Pancreas (tissue), 10 donors: Measurements from ENCODE around the gene IGSF1. TPM values are rescaled to one million over a fixed set of nuclear protein-coding genes. Genes with fewer than 3 reads are reported as not detected.

ENCODE experiments used
- ATAC-seq, 4 donors: fragments of 200-7000 bp; cut with Tn5 transposase; one replicate each; pipeline versions ENCODE4 v1.8.0 to v1.9.1; 2020; ENCODE audit warnings: mild to moderate bottlenecking in 4 of 4, moderate library complexity in 4 of 4
- DNase-seq, 6 donors: peaks; one replicate each; pipeline ENCODE4 v3.0.0-alpha.2; 2020
- FAIRE-seq: peaks from 2 replicates; lab custom pipeline; 2012; peaks lifted over from hg19 to GRCh38; lab: Jason Lieb, UNC
- H3K27ac ChIP-seq, 4 donors: fragments of 200-600 bp; sonication (generic); 1 replicate in 3 of 4; 2 replicates in 1 of 4; pipeline versions ENCODE4 v1.5.0 to v1.8.0; 2020
- H3K27me3 ChIP-seq, 4 donors: fragments of 200-600 bp; one replicate each; pipeline ENCODE4 v1.8.0; 2021
- H3K36me3 ChIP-seq, 3 donors: fragments of 200-600 bp; sonication (generic) in 1 of 3; one replicate each; pipeline versions ENCODE4 v1.5.0 to v1.8.0; 2020 to 2021
- H3K4me1 ChIP-seq, 3 donors: fragments of 200-600 bp; one replicate each; pipeline ENCODE4 v1.8.0; 2021
- H3K4me3 ChIP-seq, 4 donors: fragments of 200-600 bp; sonication (generic) in 2 of 4; one replicate each; pipeline versions ENCODE4 v1.5.0 to v1.8.0; 2020 to 2021
- H3K9me3 ChIP-seq, 4 donors: fragments of 200-600 bp; one replicate each; pipeline ENCODE4 v1.8.0; 2021
- CTCF ChIP-seq, 4 donors: fragments of 200-600 bp; sonication (generic) in 3 of 4; IDR thresholded peaks; one replicate each; pipeline versions ENCODE4 v1.5.0 to v1.8.0; 2021; ENCODE audit warnings: antibody characterized with exemption in 4 of 4
- WGBS, 2 donors: extraction: QIAGEN DNeasy Blood & Tissue Kit; methylation state at CpG; one replicate each; pipeline ENCODE4 v1.1.7; 2013; 5-methylcytosine and 5-hydroxymethylcytosine counted together
- intact Hi-C, 3 donors: fragments of 100-400 bp; cut with DNase I; formaldehyde crosslinking; loops; one replicate each; pipeline versions ENCODE4 v1.11.1 to v1.14.2; 2022
- polyA plus RNA-seq, 2 donors: library from polyadenylated mRNA; stranded (reverse); fragments of 200-250 nt; gene quantifications; one replicate each; pipeline ENCODE4 v1.2.3, GENCODE V29; 2013
- total RNA-seq, 6 donors: library from RNA; stranded (reverse); fragmentation: NEBNext Ultra II Directional in 4 of 6; extraction: Animal tissue kit (Norgen Biotek cat#: 25700) in 4 of 6; gene quantifications; one replicate each; pipeline versions ENCODE4 v1.2.1 to v1.2.4, GENCODE V29; 2021 to 2023
- donor health status: healthy with polysubstance abuse.
- donor health status: DM: no; HTN: no; CAD: no; lungs with moderate emphysema.
- donor health status: DM: no; HTN: no; CAD: no.
- donor health status: control.
- donor health status: control.
- donor health status: Bipolar disorder and iron deficiency.
- donor health status: DM: yes; HTN: yes; CAD: no.
- donor health status: DM: no; HTN: no; CAD: no.
- donor health status: DM: no; HTN: no; CAD: no.
- donor health status: DM: yes; HTN: yes; CAD: no.

The IGSF1 gene
- 1 to 10 TPM in 3 of 6 donors, under 1 TPM in 3; 0.38 to 2.0 (median 1.2) TPM for total RNA-seq
- polyA plus RNA-seq: 1 to 10 TPM in 1 of 2 donors, under 1 TPM in 1; 0.38 to 1.5 TPM

GRCh38 chrX:131288738-131289511, at the start of gene IGSF1:
TSS of gene IGSF1 (minus strand) at chrX:131289306. CDS start at chrX:131286674, 2,632 bp downstream.
- WGBS, 2 donors: 1 to 18% methylated on average over 31 to 32 of the region's 32 CpGs
- DNase-seq (peak in 5 of 6 donors; percentile 15 to 60 (median 33)), ATAC-seq (peak; percentile 60 to 97 (median 84)), FAIRE-seq (no peak)
- Histone ChIP-seq H3K36me3 (no peaks in the 10 kb centered on the region), H3K27ac (no peak within 1 kb of the TSS), H3K9me3 (no peaks in the 10 kb centered on the region), H3K27me3 (no peaks in the 10 kb centered on the region), H3K4me1 (no peaks in the 10 kb centered on the region), H3K4me3 (peak within 1 kb of the TSS in 2 of 4 donors; percentile 3 to 24)
- intact Hi-C loops: no loop called here
- TF ChIP-seq CTCF (IDR thresholded peaks at IDR 0.05): no peak

- H3K27ac ChIP-seq: no peak overlapping the region
- 63 to 79% methylated on average over 3 of the region's 3 CpGs for WGBS, 2 donors
- H3K36me3 ChIP-seq: no peaks in the 10 kb centered on the region
- ATAC-seq: no peak
- FAIRE-seq: no peak
- no peak for TF ChIP-seq CTCF (IDR thresholded peaks at IDR 0.05)
- H3K4me1 ChIP-seq: no peaks in the 10 kb centered on the region
- H3K9me3 ChIP-seq: no peaks in the 10 kb centered on the region
- DNase-seq: no peak
- intact Hi-C loops: no loop called here
- H3K27me3 ChIP-seq: no peaks in the 10 kb centered on the region
- no peak overlapping the region for H3K4me3 ChIP-seq
Measured at GRCh38 chrX:131332331-131332730, 43.2 kb upstream of the IGSF1 start.

GRCh38 chrX:131331152-131331551, 42.0 kb upstream of the IGSF1 start:
- intact Hi-C loops: no loop called here
- ATAC-seq (no peak), DNase-seq (no peak), FAIRE-seq (no peak)
- no peak overlapping the region for H3K27ac ChIP-seq
- no peaks in the 10 kb centered on the region for H3K27me3 ChIP-seq
- H3K36me3 ChIP-seq: no peaks in the 10 kb centered on the region
- no peaks in the 10 kb centered on the region for H3K4me1 ChIP-seq
- H3K4me3 ChIP-seq: no peak overlapping the region
- no peaks in the 10 kb centered on the region for H3K9me3 ChIP-seq
- 38 to 41% methylated on average over 6 of the region's 6 CpGs for WGBS, 2 donors
- no peak for TF ChIP-seq CTCF (IDR thresholded peaks at IDR 0.05)

GRCh38 chrX:131330735-131331134, 41.6 kb upstream of the IGSF1 start:
- Histone ChIP-seq H3K27ac (no peak overlapping the region), H3K27me3 (peaks cover 0 to 3% (median 1%) of the 10 kb centered on the region in 4 donors), H3K4me3 (no peak overlapping the region), H3K9me3 (no peaks in the 10 kb centered on the region), H3K36me3 (no peaks in the 10 kb centered on the region), H3K4me1 (no peaks in the 10 kb centered on the region)
- TF ChIP-seq CTCF (IDR thresholded peaks at IDR 0.05): no peak
- WGBS, 2 donors: 64 to 65% methylated on average over 3 of the region's 3 CpGs
- intact Hi-C loops: no loop called here
- FAIRE-seq (no peak), ATAC-seq (no peak), DNase-seq (no peak)

GRCh38 chrX:131322651-131323050, 33.5 kb upstream of the IGSF1 start:
- no peak for ATAC-seq
- WGBS, 2 donors: 55 to 67% methylated on average over 3 of the region's 3 CpGs
- Histone ChIP-seq H3K4me3 (no peak overlapping the region), H3K27me3 (peaks cover 0 to 16% (median 2%) of the 10 kb centered on the region in 4 donors), H3K27ac (no peak overlapping the region), H3K4me1 (no peaks in the 10 kb centered on the region), H3K36me3 (no peaks in the 10 kb centered on the region), H3K9me3 (no peaks in the 10 kb centered on the region)
- no peak for TF ChIP-seq CTCF (IDR thresholded peaks at IDR 0.05)
- no peak for FAIRE-seq
- intact Hi-C loops: no loop called here
- DNase-seq: no peak
